Fibroblast of skin of scalp (primary cell): Measurements from ENCODE around the gene SOX10.
"Not testable (repeated sequence)": the region's sequence is repeated elsewhere in the genome, so short reads cannot be mapped to it uniquely, and the experiment has no call there.

Experiments used
- DNase-seq: peaks from one replicate; pipeline ENCODE4 v3.0.0-alpha.2; 2013

The SOX10 gene

GRCh38 chr22:37985751-37986281, 1.5 kb upstream of the SOX10 start:
- no peak for DNase-seq

DNA sequence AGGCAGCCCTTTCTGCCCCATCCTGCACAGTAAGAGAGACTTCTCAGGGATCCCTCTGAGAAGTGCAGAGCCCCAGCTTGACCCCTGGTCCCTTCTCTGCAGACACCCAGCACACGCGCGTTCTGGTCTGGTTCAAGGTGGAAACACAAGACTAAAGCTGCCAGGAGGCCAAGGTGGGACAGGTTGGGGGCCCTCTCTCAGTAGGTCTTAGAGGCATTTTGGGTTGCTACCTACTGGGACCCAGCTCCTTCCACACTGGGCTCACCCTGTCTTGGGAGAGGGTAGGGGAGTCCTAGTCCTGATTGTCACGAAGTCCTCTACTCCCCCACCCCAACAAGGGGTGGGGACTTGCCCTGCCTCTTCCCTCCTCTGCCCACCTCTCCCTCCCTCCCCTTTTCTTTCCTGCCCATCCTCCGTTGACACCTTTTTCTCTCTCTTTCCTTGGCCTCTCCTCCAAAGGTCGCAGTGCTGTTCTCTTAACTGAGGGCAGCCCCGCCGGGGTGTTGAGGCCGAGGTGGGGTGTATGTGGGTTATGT, 763 bp upstream of the SOX10 start:
- no peak for DNase-seq

DNA sequence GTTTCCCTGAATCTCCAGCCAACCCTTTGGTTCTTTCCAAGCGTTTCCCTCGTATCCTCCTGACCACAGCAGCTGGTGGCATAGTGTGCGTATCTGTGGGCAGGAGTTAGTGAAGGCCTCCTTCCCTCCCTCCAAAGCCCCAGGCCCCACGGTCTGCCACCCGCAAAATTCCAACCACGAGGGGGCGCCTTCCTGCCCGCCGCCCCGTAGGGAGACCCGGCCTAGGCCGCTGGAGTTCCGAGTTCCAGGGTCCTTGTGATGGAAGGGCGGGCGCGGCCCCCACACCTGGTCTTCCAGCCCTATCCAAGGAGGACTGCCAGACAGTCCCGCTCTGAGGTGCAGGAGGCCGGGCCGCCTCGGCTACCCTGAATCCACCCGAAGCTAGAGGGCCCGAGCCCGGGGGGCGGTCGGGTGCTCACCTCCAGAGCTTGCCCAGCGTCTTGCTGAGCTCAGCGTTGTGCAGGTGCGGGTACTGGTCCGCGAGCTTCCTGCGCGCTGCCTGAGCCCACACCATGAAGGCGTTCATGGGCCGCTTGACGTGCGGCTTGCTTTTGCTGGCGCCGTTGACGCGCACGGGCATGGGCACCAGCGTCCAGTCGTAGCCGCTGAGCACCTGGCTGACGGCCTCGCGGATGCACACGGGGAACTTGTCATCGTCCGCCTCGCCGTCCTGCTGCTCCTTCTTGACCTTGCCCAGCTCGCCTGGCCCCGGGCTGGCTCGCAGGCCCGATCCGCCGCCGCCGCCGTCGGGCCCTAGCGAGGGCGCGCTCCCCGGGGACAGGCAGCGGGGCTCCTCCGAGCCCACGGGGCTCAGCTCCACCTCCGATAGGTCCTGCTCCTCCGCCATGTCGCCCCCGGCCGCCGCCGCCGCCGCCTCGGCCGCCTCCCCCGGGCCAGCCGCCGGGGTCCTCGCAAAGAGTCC, 1.2 kb downstream of the SOX10 start:
- no peak for DNase-seq

DNA sequence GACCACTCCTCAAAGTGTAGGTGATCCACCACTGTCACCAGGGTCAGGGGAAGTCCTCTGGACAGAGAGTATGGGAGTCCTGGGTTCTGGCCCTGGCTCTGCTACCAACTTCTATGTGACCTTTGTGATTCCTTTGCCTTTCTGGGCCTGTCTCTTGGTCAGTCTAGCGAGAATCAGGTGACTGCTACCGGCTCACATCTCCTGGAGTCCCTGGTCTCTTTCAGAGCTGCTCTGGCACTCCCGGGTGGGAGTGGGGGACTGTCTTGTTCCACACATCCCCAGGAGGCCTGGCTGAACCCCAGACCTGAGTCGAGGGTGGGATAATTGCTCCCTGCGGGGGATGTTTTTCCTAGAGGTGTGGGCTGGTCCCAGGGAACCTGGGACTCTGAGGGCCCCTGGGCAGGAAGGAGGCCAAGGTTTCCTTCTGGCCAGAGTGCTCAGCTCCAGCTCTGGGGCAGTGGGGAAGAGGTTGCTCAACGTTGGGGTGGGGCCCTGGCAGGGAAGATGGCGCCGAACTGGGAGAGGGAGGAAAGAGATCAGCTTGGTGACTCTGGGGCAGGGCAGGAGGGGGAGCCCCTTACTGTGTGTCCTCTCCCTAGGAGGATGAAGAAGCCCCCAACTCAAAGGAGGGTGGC, 2.1 kb downstream of the SOX10 start:
- no peak for DNase-seq

GRCh38 chr22:37981282-37982011, 2.9 kb downstream of the SOX10 start:
- DNase-seq: no peak

GRCh38 chr22:37979782-37980181, 4.6 kb downstream of the SOX10 start:
- no peak for DNase-seq

GRCh38 chr22:37976547-37976946, 7.8 kb downstream of the SOX10 start:
- DNase-seq: no peak

DNA sequence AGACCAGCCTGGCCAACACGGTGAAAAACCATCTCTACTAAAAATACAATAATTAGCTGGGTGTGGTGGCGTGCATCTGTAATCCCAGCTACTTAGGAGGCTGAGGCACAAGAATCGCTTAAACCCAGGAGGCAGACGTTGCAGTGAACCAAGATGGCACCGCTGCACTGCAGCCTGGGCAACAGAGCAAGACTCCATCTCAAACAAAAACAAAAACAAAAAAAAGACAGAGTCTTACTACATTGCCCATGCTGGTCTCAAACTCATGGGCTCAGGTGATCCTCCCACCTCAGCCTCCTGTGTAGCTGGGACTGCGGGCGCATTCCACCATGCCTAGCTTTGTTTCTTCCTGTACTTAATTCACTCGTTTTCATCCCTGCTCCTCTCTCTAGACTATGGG, 8.3 kb downstream of the SOX10 start:
- DNase-seq: not testable (repeated sequence)

- no peak for DNase-seq
Measured at GRCh38 chr22:37975153-37975552, 9.2 kb downstream of the SOX10 start.

GRCh38 chr22:37973271-37974170, 10.8 kb downstream of the SOX10 start:
- no peak for DNase-seq

DNA sequence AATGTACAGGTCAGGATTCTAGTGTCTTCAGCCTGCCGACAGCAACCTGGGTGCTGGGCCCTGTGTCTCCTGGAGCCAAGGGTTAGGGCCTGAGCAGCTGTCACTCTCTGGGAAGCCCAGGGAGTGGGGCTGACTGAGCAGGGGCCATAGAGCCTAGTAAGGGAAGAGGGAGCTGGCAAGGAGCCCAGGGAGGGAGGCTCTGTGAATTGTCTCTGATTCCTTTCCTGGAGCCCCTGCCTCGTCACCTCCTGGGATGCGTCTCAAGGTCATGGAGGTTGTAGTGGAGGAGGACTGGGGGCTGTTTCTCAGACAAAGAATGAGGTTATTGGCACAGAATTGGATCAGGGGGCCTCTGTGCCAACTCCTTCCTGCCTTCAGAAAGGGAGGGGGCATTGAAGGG, 11.8 kb downstream of the SOX10 start:
- no peak for DNase-seq

DNA sequence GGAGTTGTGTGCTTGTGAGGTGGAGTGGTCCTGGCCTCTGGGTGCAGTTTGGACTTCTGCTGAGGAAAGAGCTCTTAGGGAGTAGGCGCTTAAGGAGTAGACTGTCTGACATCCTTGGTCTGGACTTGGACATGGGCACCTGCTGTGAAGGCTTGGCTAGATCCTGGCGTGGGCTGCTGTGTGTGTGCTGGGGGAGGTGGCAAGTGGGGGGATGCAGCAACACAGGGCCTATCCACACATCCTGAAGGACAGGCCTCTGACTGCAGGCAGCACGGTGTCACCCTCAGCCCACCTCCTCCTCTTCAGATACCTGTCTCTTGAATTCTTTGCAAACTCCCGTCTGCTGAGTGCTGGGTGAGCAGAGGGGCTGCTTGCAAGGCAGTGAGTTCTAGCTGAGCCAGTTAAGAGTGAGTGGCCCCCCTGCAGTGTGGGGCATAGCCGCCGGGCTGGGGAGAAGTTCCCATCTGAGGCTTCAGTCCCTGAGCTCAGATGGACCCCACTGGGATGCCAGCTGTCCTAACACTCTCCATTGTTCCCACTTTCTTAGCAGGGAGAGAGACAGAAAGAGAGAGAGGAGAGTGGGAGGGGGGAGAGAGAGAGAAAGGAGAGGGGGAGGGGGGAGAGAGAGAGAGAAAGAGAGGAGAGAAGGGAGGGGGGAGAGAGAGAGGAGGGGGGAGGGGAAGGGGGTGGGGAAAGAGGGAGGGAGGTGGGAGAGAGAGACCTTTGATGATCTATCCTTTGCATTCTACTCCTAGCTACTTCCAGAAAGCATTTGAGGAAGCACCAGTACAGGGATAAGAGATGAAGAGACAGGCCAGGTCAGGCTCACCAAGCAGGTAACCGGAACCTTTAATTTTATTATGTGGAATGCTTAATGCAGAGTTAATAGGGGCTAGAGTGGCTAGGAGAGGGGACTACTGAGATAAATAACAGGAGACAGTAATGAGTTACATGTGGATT, 12.6 kb downstream of the SOX10 start:
- DNase-seq: no peak

DNA sequence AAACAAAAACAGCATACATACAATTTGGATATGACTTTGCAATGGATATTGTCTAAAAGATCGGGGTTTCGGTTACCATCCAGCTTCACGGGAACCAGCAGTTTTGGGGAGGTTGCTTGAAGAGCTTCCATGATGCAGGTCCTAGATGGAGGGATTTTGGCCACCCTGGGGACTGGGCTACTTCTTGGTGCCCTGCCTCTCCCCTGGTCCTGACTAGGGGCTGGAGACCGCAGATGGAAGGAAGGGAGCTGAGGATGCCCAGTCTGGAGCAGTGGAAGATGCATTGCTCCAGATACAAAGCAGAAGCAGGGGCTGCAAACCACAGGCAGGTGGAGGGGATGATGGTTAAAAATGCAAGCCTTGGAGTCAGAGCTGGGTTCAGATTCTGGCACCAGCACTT, 13.5 kb downstream of the SOX10 start:
- DNase-seq: no peak

- no peak for DNase-seq
Measured at GRCh38 chr22:37968452-37969251, 15.7 kb downstream of the SOX10 start.

GRCh38 chr22:37967637-37968451, 16.5 kb downstream of the SOX10 start:
- no peak for DNase-seq

GRCh38 chr22:37967147-37967546, 17.2 kb downstream of the SOX10 start:
- DNase-seq: no peak

DNA sequence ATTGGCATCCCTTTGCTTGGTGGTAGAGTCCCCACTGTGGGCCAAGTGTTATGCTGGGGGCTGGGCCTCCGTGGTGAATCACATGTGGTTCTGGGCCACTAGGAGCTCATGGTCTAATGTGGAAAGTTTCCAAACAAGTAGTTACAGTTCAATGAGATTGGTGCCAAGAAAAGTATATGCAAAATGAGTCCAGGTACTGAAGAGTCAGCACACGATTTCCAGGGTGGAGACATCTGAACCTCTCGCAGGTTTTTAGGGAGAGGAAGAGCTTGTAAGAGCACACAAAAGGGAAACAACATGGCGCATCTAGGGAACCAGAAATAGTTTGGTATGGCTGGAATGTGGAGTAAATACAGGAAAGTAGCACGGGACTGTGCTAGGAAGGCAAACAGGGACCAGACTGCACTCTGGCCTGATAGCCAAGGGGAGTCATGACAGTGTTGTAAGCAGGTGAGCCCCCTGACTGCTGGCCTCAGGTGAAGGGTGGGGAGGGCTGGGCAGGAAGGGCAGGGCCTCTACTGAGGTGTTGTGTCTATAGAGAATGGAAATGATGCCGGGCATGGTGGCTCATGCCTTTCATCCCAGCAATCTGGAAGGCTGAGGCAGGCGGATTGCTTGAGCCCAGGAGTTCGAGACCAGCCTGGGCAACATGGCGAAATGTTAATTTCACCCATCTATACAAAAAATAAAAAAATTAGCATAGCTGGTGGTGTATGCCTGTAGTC, 18.3 kb downstream of the SOX10 start:
- peak; percentile 28 for DNase-seq

GRCh38 chr22:37961062-37961461, 23.3 kb downstream of the SOX10 start:
- DNase-seq: no peak
